ENCODE measurements around the gene NEK9. TPM values are rescaled to one million over a fixed set of nuclear protein-coding genes. Genes with fewer than 3 reads are reported as not detected.

Gene NEK9
- total and polyA plus RNA-seq, 10 of the 15 experiments (the other 5 are each of a cell fraction or from before 2014, with no cell fraction given): 6.0 to 78.8 (median 44.7) TPM

DNA sequence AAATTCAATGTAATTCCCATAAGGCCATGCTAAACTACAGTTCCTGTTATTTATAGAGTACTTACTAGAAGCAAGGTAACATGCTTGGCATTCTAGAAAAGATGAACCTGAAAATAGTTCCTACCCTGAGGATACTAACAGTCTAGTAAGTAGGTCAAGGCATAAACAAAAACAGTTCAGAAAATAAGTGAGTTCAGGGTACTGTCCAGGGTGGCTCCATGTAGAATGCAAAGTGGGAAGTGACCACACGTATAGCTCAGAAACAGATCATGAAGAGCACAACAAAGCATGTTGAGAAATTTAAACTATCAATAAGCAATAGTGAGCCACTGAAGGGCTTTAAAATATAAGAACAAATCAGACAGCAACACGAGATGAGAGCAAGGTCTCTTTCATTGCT is 47.2 kb upstream of the NEK9 start:
- Histone ChIP-seq H2AFZ (ENCODE audit: control insufficient read depth, low read depth, low read length) (no peak overlapping the region), H3K27ac (ENCODE audit: control insufficient read depth, insufficient read depth) (no peak overlapping the region), H4K20me1 (ENCODE audit: control insufficient read depth, insufficient read depth) (no peaks in the 10 kb centered on the region; the same call in none of the 2 replicates), H3K79me2 (ENCODE audit: control insufficient read depth, insufficient read depth, low read length) (peaks cover 63% of the 10 kb centered on the region), H3K9ac (ENCODE audit: control insufficient read depth, insufficient read depth, low read length) (peak overlapping the region; percentile 18; the same call in 1 of the 2 replicates), H3K9me3 (replicated peaks; ENCODE audit: control insufficient read depth, insufficient read depth, low read length) (no peaks in the 10 kb centered on the region; the same call in 2 of the 3 replicates), H3K4me3 (peak overlapping the region; percentile 16; the same call in 1 of the 2 replicates), H3K4me1 (ENCODE audit: control insufficient read depth, insufficient read depth, low read length) (no peaks in the 10 kb centered on the region; the same call in 1 of the 2 replicates), H3K36me3 (ENCODE audit: control insufficient read depth in 2 of 2, insufficient read depth in 2 of 2, low read length in 1 of 2) (peaks cover 0 to 6% of the 10 kb centered on the region in 2 experiments; a peak in 1 of 4 replicates), H3K27me3 (replicated peaks in 1 of 2; ENCODE audit: control insufficient read depth in 2 of 2, insufficient read depth in 2 of 2, low read length in 1 of 2) (no peaks in the 10 kb centered on the region), H3K4me2 (ENCODE audit: control insufficient read depth, insufficient read depth) (peak overlapping the region; percentile 26)
- ChIA-PET CTCF (interaction anchor here (1.0 to 1.2 kb wide), 2 partner anchors 30 to 34 kb away, joined by 3 read pairs; no protein-coding TSS in a partner anchor), SMC1A (ENCODE audit: uncharacterized antibody, unreplicated experiment) (interaction anchor here (0.8 to 1.8 kb wide), 5 partner anchors 9 to 42 kb away, joined by 3 to 8 read pairs (median 4); no protein-coding TSS in a partner anchor), POLR2A (interaction anchor here (0.5 kb wide), 2 partner anchors 14 to 47 kb away, joined by 3 read pairs; no protein-coding TSS in a partner anchor), RAD21 (ENCODE audit: unreplicated experiment) (interaction anchor here (0.8 to 1.1 kb wide), 3 partner anchors 42 to 121 kb away, joined by 3 to 7 read pairs (median 3); no protein-coding TSS in a partner anchor)
- ATAC-seq (no peak), FAIRE-seq (no peak), DNase-seq (ENCODE audit: low read depth, low spot score) (no peak)
- in situ Hi-C loops (cut with MboI): no loop called here
- intact Hi-C loops (cut with micrococcal nuclease; ENCODE audit: unreplicated experiment): loop anchor here (10.0 kb wide), 1 partner anchor 801 kb away; no protein-coding TSS in a partner anchor
- 49% methylated on average over 2 of the region's 2 CpGs for WGBS (ENCODE audit: insufficient coverage, insufficient replicate concordance, low lambda C conversion rate, missing lambda C conversion rate)
- BruUV-seq (replicated peaks): no TSS peak
- no peak for TF ChIP-seq ETV6 (conservative IDR thresholded peaks at IDR 0.05 in 1 of 2, IDR thresholded peaks at IDR 0.05 in 1 of 2; ENCODE audit: borderline replicate concordance in 1 of 2, low read depth in 1 of 2)
- TF ChIP-seq, protein P1, sequence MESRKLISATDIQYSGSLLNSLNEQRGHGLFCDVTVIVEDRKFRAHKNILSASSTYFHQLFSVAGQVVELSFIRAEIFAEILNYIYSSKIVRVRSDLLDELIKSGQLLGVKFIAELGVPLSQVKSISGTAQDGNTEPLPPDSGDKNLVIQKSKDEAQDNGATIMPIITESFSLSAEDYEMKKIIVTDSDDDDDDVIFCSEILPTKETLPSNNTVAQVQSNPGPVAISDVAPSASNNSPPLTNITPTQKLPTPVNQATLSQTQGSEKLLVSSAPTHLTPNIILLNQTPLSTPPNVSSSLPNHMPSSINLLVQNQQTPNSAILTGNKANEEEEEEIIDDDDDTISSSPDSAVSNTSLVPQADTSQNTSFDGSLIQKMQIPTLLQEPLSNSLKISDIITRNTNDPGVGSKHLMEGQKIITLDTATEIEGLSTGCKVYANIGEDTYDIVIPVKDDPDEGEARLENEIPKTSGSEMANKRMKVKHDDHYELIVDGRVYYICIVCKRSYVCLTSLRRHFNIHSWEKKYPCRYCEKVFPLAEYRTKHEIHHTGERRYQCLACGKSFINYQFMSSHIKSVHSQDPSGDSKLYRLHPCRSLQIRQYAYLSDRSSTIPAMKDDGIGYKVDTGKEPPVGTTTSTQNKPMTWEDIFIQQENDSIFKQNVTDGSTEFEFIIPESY (IDR thresholded peaks at IDR 0.05): no peak
- TF ChIP-seq SIN3A (IDR thresholded peaks at IDR 0.05; ENCODE audit: low read depth, low read length): no peak
- TF ChIP-seq SUPT20H (IDR thresholded peaks at IDR 0.05; ENCODE audit: borderline replicate concordance, control insufficient read depth, low read depth, low read length): no peak
- no peak for TF ChIP-seq ZZZ3 (IDR thresholded peaks at IDR 0.05; ENCODE audit: control insufficient read depth, insufficient read length, low read depth)
- TF ChIP-seq BMI1 (IDR thresholded peaks at IDR 0.05; ENCODE audit: borderline replicate concordance): no peak
- TF ChIP-seq, protein P2, sequence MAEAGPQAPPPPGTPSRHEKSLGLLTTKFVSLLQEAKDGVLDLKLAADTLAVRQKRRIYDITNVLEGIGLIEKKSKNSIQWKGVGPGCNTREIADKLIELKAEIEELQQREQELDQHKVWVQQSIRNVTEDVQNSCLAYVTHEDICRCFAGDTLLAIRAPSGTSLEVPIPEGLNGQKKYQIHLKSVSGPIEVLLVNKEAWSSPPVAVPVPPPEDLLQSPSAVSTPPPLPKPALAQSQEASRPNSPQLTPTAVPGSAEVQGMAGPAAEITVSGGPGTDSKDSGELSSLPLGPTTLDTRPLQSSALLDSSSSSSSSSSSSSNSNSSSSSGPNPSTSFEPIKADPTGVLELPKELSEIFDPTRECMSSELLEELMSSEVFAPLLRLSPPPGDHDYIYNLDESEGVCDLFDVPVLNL (IDR thresholded peaks at IDR 0.05; ENCODE audit: low read depth, low read length): no peak
- no peak for TF ChIP-seq HSF1 (IDR thresholded peaks at IDR 0.05; ENCODE audit: low read depth, low read length)
- TF ChIP-seq TCF3 (IDR thresholded peaks at IDR 0.05; ENCODE audit: borderline replicate concordance, insufficient read depth, low read depth, low read length): no peak
- no peak for TF ChIP-seq ZBTB4 (CRISPR knock-in tag; IDR thresholded peaks at IDR 0.05)
- no peak for TF ChIP-seq ZNF24 (IDR thresholded peaks at IDR 0.05)
- TF ChIP-seq BHLHE40 (IDR thresholded peaks at IDR 0.05; ENCODE audit: borderline replicate concordance in 1 of 2, low read depth in 2 of 2, low read length in 1 of 2): no peak
- TF ChIP-seq ESRRA (IDR thresholded peaks at IDR 0.05; ENCODE audit: low read length): no peak
